DOHH2 (cell line): ENCODE measurements around the gene ACTRT2.

ENCODE experiments used
- H3F3A ChIP-seq: fragments of 200-600 bp; sonication (generic), shearing (Covaris generic); 2 replicates; pipeline ENCODE4 v1.6.0; 2016; ENCODE audit warnings: antibody characterized with exemption, mild to moderate bottlenecking; ENCODE audit not compliant: control insufficient read depth, insufficient read depth
- H3K27ac ChIP-seq: fragments of 200-600 bp; sonication (generic); 2 replicates; pipeline ENCODE4 v1.5.1; 2014; ENCODE audit warnings: low read depth, mild to moderate bottlenecking, low read length, moderate library complexity
- H3K27me3 ChIP-seq: fragments of 200-600 bp; sonication (generic); 2 replicates; pipeline ENCODE4 v1.6.1; 2014; ENCODE audit warnings: mild to moderate bottlenecking, low read length, mixed read lengths; ENCODE audit not compliant: control insufficient read depth
- H3K36me3 ChIP-seq: fragments of 200-600 bp; sonication (generic); 2 replicates; pipeline ENCODE4 v1.6.1; 2014; ENCODE audit warnings: mild to moderate bottlenecking, low read length, moderate library complexity, mixed read lengths; ENCODE audit not compliant: control insufficient read depth
- H3K4me1 ChIP-seq: fragments of 200-600 bp; sonication (generic); 2 replicates; pipeline ENCODE4 v1.6.1; 2014; ENCODE audit warnings: mild to moderate bottlenecking, low read length, mixed read lengths; ENCODE audit not compliant: control insufficient read depth
- H3K4me2 ChIP-seq: fragments of 200-600 bp; sonication (generic); 2 replicates; pipeline ENCODE4 v1.6.0; 2014; ENCODE audit warnings: mild to moderate bottlenecking, low read length, moderate library complexity
- H3K4me3 ChIP-seq: fragments of 200-600 bp; sonication (generic); 2 replicates; pipeline ENCODE4 v1.5.1; 2014; ENCODE audit warnings: mild to moderate bottlenecking, low read length, mixed read lengths
- H3K79me2 ChIP-seq: fragments of 200-600 bp; sonication (generic); 2 replicates; pipeline ENCODE4 v1.6.1; 2014; ENCODE audit warnings: mild to moderate bottlenecking, low read length, mixed read lengths; ENCODE audit not compliant: control insufficient read depth
- H3K9me2 ChIP-seq: fragments of 200-600 bp; sonication (generic); replicated peaks from 2 replicates; pipeline ENCODE4 v1.6.1; 2014; ENCODE audit warnings: mild to moderate bottlenecking, low read length, mixed read lengths; ENCODE audit not compliant: control insufficient read depth
- H3K9me3 ChIP-seq: fragments of 200-600 bp; sonication (generic); 2 replicates; pipeline ENCODE4 v1.6.1; 2014; ENCODE audit warnings: antibody characterized with exemption, low read length, mixed read lengths; ENCODE audit not compliant: control insufficient read depth, insufficient read depth
- H4K20me1 ChIP-seq: fragments of 200-600 bp; sonication (generic); 2 replicates; pipeline ENCODE4 v1.6.0; 2014; ENCODE audit warnings: low read depth, mild to moderate bottlenecking, antibody characterized with exemption, low read length, moderate library complexity; ENCODE audit not compliant: control insufficient read depth, insufficient read depth
- EZH2phosphoT487 ChIP-seq: fragments of 200-600 bp; sonication (generic); IDR thresholded peaks from 2 replicates; pipeline ENCODE4 v1.6.1; 2017; ENCODE audit warnings: borderline replicate concordance, mild to moderate bottlenecking, antibody characterized with exemption, low read length, moderate library complexity, mixed read lengths
- TF ChIP-seq, protein P1 (sequence below): fragments of 200-600 bp; sonication (generic); IDR thresholded peaks from one replicate; pipeline ENCODE4 v1.5.1; 2014; ENCODE audit warnings: antibody characterized with exemption, mild to moderate bottlenecking, low read depth, low read length; ENCODE audit not compliant: poor library complexity, severe bottlenecking

The ACTRT2 gene

DNA sequence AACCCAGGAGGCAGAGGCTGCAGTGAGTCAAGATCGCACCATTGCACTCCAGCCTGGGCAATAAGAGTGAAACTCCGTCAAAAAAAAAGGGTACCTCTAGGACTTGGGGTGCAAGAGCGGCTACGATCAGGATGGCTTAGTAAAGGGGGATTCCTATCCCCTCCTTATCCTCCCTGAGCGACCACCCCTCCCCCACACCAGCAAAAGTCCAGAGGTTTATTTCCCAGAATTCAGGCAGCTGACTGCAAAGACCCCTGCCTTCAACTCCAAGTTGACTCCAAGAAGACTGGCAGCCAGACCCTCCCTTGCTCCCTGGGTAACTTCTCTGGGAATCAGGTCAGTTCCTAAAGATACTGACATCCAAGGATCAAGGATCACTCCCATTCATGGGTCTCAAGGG is 35.4 kb downstream of the ACTRT2 start:
- Histone ChIP-seq H3K27me3 (peaks cover 2% of the 10 kb centered on the region; the same call in 1 of the 2 replicates), H3F3A (no peaks in the 10 kb centered on the region), H3K9me2 (no peaks in the 10 kb centered on the region), H3K27ac (no peak overlapping the region), H3K4me3 (no peak overlapping the region), H3K79me2 (no peaks in the 10 kb centered on the region), H3K36me3 (no peaks in the 10 kb centered on the region), H3K9me3 (no peaks in the 10 kb centered on the region; the same call in 1 of the 2 replicates), H4K20me1 (no peaks in the 10 kb centered on the region), H3K4me2 (no peak overlapping the region), H3K4me1 (no peaks in the 10 kb centered on the region)
- TF ChIP-seq, protein P1, sequence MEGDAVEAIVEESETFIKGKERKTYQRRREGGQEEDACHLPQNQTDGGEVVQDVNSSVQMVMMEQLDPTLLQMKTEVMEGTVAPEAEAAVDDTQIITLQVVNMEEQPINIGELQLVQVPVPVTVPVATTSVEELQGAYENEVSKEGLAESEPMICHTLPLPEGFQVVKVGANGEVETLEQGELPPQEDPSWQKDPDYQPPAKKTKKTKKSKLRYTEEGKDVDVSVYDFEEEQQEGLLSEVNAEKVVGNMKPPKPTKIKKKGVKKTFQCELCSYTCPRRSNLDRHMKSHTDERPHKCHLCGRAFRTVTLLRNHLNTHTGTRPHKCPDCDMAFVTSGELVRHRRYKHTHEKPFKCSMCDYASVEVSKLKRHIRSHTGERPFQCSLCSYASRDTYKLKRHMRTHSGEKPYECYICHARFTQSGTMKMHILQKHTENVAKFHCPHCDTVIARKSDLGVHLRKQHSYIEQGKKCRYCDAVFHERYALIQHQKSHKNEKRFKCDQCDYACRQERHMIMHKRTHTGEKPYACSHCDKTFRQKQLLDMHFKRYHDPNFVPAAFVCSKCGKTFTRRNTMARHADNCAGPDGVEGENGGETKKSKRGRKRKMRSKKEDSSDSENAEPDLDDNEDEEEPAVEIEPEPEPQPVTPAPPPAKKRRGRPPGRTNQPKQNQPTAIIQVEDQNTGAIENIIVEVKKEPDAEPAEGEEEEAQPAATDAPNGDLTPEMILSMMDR: no peak
- no peak for TF ChIP-seq EZH2phosphoT487

DNA sequence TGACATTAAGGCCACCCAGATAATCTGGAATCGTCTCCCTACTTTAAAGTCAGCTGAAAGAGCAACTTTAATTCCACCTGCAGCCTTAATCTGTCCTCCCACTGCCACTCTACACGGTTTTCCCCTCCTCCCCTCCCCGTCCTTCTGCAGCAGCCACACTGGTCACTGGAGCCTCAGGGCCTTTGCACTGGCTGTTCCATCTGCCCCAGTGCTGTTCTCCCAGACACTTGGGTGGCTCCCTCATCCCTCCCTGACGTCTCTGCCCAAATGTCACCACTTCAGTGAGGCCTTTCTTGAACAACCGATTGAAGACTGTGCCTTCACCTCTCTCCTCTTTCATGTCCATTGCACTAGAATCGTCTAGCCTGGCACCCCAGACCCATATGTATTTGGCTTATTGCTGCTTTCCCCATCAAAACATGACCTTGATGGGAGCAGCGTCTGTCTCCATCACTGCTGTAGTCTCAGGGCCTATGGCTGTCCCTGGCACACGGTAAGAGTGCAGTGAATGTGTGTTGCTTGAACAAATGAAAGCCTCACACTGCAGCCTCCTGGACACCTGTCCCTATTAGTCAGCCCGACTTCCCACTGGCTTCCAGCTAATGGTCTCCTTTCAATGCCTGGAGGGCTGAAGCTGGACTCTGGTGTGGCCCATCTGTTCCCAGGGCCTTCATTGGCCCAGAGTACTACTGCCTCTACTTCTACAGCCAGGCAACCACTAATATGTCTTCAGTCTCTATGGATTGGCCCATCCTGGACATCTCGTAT is 37.2 kb downstream of the ACTRT2 start:
- Histone ChIP-seq H3K9me2 (no peaks in the 10 kb centered on the region), H3K27ac (no peak overlapping the region), H3K27me3 (peaks cover 2% of the 10 kb centered on the region; the same call in 1 of the 2 replicates), H4K20me1 (no peaks in the 10 kb centered on the region), H3F3A (no peaks in the 10 kb centered on the region), H3K9me3 (no peaks in the 10 kb centered on the region), H3K79me2 (no peaks in the 10 kb centered on the region), H3K4me3 (no peak overlapping the region), H3K4me2 (no peak overlapping the region), H3K36me3 (no peaks in the 10 kb centered on the region), H3K4me1 (no peaks in the 10 kb centered on the region)
- TF ChIP-seq EZH2phosphoT487: no peak
- TF ChIP-seq, protein P1: no peak

DNA sequence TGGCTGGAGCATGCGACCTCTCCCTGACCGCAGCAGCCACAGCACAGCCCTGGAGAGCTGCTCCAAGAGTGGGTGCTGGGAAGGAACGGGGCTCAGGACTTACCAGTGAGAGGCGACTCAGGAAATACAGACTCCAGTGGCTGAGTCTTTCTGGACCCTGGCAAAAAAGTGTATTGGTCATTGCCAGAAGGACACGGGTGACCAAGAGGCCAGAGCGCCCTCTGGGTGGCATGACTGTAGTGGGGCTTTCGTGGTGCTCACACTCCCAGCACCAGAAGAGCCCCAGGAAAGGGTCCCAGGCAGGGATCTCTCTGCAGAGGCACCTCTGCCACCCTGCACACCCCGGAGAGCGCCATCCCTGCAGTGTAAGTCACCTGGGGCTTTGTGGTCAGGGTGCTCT is 38.9 kb downstream of the ACTRT2 start:
- no peaks in the 10 kb centered on the region for H3K9me2 ChIP-seq
- no peaks in the 10 kb centered on the region for H3K9me3 ChIP-seq
- peaks cover 2% of the 10 kb centered on the region; the same call in 1 of the 2 replicates for H3K27me3 ChIP-seq
- H3K36me3 ChIP-seq: no peaks in the 10 kb centered on the region
- H4K20me1 ChIP-seq: no peaks in the 10 kb centered on the region
- H3K4me3 ChIP-seq: no peak overlapping the region
- no peaks in the 10 kb centered on the region for H3K79me2 ChIP-seq
- no peak for TF ChIP-seq EZH2phosphoT487
- TF ChIP-seq, protein P1: no peak
- no peaks in the 10 kb centered on the region for H3K4me1 ChIP-seq
- H3K4me2 ChIP-seq: no peak overlapping the region
- H3K27ac ChIP-seq: no peak overlapping the region
- no peaks in the 10 kb centered on the region for H3F3A ChIP-seq
